HL-60/S4 treated with retinoic acid at 250 ng/mL for 4 days and 3 days (cell line): ENCODE measurements around the gene RPS15.

Experiments
- in situ Hi-C: fragments of 300-500 bp; cut with MboI; formaldehyde crosslinking; loops from 2 replicates; pipeline ENCODE4 v1.7.0; 2022; ENCODE audit warnings: low sequenced_read_pairs

RPS15 gene

DNA sequence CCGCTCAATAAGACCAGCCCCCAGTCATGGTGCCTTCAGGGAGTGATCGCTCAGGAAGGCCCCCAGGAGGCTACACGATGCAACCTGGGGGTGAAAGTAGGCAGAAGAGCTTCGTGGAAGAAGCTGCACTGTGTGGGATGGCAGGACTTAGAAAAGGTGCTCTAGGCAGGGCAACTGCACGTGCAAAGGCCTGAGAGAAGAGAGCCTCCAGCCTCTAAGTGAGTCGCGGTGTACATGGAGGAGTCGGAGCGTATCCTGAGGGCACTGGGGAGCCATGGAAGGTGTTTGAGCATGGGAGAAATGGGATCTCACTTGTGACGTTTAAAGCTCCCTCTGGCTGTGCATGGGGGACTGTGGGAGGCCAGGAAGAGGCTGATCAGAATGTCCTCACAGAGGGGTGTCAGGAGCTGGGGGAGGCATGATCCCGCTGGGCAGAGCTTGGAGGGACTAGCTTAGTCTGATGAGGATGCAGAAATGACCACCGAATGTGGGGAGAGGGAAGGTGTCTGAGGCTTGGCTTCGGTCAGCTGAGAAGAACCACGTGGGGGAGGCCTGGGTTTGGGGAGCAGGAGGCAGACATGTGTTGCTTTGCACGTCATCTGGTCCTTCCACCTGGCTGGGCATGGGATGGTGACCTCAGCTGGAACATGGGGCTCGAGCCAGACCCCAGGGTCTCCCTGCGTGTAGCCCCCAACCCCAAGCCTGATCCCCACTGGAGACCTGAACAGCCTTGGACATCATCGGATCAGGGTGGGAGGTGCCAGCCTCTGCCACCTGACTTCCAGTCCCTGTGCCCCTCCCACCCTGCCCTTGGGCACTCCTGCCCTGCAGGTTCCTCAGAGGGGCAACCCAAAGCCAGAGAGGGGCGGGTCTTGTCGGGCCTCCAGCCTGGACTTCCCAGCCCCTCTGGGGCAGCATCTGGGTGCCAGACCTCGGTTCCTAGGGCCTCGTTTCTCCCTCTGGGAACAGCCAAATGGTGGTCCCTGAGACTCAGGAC, 12.8 kb downstream of the RPS15 start:
- in situ Hi-C loops, result no loop called here

DNA sequence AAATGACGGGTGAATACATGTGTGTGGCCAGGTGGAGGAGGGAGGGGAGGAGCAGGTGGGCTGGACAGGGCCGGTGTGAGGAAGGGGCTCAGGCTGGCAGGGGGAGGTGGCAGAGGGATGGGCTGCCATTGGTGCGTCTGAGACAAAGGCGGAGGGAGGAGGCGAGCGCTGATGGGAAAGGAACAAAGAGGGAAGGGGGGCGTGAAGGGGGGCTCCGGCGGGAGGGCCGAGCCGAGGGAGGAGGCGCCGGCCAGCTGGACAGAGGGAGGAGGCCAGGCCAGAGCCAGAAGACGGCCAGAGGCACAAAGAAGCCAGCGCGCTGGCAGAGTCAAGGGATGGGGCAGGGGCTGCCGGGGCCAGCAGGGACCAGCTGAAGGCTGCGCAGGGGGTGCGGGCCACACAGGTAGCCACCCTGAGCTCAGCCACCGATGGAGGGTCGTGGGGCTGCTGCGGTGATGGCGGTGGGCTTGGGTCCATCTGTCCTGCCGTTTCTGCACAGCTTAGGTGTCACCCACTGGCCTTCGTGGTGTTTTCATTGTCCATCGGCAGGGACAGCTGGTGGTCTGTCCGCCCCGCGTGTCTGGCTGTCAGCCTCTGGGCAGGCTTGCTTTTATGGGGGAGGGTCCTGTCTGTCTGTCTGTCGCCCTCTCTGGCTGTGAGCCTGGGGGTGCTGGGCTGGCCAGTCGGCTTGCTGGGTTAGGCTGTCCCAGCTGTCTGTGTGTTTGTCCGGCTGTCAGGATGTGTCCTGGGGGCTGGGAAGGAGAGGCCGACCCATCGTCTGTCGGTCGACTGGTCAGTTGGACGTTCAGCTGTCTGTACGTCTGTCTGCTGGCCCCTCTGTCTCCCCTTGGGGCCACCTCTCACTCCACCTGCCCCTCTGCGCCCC, 14.0 kb downstream of the RPS15 start:
- in situ Hi-C loops, result no loop called here

DNA sequence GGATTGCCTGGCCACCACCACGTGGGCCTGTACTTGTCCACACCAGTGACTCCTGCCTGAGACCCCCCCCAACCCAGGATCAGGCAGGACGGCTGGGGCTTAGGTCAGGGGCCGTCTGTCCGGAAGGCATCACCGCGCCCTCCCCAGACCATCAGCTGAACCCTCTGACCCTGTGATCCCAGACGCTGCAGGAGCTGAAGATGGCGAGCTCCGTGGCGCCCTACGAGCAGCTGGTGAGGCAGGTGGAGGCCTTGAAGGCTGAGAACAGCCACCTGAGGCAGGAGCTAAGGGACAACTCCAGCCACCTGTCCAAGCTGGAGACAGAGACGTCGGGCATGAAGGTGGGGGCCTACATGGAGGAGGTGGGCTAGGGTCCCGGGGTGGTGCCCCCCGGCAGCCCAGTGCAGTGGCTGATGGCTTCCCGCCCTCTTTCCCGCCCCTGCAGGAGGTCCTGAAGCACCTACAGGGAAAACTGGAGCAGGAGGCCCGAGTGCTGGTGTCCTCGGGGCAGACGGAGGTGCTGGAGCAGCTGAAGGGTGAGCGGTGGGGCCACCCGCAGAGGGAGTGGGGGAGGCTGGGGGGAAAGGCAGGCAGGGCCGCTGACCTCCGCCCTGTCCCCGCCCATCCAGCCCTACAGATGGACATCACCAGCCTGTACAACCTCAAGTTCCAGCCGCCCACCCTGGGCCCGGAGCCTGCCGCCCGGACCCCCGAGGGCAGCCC, 14.8 kb downstream of the RPS15 start:
- in situ Hi-C loops, result no loop called here

DNA sequence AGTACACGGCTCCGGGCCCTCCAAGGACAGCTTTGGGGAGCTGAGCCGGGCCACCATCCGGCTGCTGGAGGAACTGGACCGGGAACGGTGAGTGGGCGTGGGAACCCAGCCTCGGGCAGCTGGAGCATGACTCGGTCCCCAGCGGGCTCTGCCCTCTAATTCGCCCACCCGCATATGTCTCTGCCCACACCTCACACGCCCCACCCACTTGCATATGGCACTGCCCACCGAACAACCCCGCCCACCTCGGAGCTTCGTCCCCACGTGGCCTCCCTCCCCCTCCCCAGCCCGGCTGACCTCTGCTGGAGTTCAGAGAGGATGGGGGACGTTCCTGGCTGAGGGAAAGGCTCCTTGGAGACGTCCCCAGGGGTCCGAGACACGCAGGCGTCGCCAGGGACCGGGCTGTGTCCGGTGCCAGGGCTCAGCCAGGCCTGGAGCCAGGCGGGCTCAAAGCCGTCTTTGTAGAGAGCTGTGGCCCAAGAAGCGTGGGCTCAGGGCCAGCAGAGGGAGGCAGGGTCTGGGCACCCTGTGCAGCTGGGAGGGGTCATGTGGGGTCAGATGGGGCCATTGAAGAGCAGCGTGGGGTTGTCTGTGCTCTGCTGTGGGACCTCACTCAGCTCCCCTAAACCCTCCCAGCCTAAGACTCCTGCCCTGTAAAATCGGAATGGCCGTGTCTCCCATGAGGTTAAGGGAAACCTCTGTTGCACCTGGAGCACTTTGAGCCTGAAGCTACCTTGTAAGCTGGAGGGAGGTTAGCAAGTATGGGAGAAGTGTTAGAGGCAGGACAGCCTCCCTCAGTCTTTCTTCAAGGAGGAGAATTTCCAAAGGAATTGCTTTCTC, 15.5 kb downstream of the RPS15 start:
- in situ Hi-C loops, result no loop called here

DNA sequence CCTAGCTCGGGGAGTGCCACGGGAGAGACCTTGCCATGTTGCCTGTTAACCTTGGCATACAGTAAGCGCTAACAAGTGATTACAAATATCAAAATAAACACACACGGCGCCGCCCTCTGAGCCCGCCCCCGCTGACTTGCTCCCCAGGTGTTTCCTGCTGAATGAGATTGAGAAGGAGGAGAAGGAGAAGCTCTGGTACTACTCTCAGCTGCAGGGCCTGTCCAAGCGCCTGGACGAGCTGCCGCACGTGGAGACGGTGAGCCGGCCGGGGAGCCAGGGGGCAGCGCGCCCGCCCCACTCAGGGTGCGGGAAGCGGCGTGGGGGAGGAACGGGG, 16.8 kb downstream of the RPS15 start:
- in situ Hi-C loops, result no loop called here

DNA sequence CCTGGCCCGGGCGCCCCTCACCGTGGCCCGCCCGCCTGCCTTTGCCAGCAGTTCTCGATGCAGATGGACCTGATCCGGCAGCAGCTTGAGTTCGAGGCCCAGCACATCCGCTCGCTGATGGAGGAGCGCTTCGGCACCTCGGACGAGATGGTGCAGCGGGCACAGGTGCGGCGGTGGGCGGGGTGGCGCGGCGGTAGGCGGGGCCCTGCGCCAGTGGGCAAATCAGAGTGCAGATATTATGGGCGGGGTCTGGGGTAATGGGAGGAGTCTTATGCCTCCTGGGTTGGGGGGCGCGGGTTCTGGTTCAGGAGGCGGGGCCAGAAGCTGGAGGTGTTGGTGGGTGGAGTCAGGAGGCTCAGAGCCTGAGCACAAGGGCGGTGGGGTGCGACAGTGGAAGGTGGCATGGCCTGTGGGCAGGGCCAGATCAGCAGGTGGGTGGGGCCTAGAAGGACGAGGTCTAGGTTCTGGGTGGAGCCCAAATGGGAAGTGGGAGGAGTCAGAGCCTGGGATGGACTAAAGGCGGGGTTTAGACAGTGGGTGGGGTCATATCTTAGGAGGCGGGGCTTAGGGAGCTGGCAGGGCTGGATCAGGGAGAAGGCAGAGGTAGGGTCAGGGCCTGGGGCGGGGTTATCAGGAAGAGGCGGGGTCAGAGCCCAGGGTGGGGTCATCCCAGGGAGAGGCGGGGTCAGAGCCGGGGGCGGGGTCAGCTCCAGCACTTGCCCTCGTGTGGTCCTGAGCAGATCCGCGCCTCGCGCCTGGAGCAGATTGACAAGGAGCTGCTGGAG, 17.3 kb downstream of the RPS15 start:
- in situ Hi-C loops, result no loop called here

DNA sequence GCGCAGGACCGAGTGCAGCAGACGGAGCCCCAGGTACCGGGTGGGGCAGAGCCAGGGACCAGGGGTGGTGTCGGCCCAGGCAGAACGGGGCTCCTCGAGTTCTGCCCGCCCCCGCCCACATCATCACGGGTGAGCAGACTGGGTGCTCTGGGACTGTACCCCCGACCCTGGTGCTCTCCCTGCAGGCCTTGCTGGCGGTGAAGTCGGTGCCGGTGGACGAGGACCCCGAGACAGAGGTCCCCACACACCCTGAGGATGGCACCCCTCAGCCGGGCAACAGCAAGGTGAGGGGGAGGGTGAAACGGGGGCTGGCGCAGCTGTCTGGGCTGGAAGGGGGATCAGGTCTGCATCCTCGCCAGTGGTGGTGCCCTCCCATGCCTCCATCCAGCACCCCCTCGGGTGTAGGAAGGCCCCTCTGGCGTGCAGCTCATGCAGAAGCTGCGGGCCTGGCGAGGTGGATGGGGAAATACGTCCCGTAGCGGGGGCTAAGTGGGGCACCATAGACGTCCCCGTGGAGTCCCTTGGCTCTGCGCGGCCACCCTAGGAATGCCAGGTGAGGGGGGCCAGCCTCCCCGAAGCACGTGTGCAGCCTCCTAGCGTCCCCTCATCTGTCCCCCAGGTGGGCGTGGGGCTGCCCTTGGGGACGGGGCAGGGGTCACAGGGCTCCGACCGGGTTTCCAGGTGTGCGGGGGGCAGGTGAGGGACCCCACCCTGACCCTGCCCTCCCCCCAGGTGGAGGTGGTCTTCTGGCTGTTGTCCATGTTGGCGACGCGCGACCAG, 18.1 kb downstream of the RPS15 start:
- in situ Hi-C loops, result no loop called here

DNA sequence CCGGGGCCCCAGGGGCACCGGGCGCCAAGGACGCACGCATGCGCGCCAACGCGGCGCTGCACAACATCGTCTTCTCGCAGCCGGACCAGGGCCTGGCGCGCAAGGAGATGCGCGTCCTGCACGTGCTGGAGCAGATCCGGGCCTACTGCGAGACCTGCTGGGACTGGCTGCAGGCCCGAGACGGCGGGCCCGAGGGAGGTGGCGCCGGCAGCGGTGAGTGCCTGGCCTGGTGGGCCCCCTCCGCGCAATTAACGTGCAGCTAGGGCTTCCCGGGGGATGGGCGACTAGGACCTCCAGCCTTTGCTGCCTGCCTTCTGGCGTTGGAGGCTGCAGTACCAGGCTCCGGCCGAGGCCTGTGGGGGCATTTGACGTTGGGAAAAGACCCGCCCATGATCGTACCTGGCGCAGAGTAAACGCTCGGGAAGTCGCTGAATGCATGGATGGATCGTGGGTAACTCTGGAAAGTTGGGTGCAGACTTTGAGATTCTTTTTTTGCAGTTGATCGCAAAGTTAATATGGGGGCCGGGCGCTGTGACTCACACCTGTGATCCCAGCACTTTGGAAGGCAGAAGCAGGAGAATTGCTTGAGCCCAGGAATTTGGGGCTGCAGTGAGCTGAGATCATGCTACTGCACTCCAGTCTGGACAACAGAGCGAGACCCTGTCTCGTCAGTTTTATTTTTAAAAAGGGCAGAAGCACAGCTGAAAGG, 19.0 kb downstream of the RPS15 start:
- in situ Hi-C loops, result no loop called here

DNA sequence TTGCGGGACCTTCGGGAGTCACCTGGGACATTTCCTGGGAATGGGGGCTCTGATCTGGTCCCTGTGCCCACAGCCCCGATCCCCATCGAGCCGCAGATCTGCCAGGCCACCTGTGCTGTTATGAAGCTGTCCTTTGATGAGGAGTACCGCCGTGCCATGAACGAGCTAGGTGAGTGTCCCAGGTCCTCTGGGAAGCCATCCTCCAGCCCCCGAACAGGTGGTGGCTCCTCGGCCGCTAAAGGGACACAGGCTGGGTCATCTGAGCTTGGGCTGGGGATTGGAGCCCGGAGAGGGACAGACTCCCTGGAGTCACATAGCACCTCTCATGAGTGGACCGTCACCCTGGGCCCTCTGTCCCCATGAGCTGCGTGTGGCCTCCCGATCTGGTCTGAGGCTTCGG, 19.7 kb downstream of the RPS15 start:
- in situ Hi-C loops, result no loop called here

DNA sequence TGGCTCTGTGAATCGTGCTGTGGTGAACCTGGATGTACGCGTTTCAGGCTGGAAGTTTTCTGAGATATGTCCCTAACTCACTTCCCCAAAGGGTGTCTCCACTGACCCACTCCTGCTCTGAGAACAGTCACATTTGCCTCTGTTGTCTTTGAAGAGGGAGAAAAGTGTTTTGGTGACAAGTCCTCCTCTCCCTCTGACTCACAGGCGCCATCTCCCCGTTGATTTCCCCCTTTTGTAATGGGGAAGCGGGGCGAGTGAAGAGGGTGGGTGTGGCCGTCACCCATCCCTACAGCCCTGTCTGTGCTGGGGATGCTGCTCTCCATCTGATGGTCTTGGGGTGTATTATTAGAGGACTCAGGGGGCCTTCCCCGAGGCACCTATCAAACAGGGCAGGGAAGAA, 21.3 kb downstream of the RPS15 start:
- in situ Hi-C loops, result no loop called here

DNA sequence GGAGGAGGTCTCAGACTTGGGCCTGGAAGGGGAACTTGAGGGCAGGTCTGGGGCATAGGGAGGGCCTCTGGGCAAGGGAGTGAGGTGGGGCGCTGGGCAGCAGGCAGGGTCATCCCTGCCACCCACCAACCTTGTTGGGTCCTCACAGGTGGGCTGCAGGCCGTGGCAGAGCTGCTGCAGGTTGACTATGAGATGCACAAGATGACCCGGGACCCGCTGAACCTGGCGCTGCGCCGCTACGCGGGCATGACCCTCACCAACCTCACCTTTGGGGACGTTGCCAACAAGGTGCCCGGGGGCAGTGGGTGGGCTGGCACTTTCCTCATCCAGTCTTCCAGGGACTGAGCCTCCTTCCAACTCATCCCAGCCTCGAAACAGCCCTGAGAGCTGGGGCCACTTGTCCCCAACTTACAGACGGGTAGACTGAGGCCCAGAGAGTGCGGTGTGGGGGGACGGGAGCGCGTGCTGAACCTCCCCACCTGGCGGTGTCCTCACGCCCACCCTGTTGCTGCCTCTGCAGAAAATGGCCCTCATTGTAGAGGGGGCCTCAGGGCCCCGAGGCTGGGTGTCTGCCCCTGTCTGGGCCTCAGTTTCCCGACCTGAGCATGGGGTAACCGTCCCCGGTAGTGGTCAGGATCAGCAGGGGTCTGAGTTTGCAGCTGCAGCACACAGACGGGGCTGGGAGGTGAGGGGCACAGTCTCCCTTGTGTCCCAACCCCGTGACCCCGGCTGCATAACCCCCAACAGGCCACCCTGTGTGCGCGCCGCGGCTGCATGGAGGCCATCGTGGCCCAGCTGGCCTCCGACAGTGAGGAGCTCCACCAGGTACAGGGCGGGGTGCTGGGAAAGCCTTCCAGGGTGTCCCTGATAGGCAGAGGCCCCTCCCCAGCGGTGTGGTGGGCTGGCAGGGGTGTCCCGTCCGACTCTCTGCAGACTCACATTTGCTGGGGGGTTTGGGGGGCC, 22.1 kb downstream of the RPS15 start:
- in situ Hi-C loops, result no loop called here

DNA sequence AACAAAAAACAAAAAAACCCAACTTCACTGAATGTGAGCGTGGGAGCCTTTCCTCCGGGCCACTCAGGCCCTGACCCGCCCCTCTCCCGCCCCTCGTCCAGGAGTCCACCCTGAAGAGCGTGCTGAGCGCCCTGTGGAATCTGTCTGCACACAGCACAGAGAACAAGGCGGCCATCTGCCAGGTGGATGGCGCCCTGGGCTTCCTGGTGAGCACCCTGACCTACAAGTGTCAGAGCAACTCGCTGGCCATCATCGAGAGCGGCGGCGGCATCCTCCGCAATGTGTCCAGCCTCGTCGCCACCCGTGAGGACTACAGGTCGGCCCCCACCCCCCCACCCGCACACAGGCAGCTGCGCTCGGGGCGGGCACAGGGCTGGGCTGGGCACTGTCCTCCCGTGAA, 23.7 kb downstream of the RPS15 start:
- in situ Hi-C loops, result no loop called here

DNA sequence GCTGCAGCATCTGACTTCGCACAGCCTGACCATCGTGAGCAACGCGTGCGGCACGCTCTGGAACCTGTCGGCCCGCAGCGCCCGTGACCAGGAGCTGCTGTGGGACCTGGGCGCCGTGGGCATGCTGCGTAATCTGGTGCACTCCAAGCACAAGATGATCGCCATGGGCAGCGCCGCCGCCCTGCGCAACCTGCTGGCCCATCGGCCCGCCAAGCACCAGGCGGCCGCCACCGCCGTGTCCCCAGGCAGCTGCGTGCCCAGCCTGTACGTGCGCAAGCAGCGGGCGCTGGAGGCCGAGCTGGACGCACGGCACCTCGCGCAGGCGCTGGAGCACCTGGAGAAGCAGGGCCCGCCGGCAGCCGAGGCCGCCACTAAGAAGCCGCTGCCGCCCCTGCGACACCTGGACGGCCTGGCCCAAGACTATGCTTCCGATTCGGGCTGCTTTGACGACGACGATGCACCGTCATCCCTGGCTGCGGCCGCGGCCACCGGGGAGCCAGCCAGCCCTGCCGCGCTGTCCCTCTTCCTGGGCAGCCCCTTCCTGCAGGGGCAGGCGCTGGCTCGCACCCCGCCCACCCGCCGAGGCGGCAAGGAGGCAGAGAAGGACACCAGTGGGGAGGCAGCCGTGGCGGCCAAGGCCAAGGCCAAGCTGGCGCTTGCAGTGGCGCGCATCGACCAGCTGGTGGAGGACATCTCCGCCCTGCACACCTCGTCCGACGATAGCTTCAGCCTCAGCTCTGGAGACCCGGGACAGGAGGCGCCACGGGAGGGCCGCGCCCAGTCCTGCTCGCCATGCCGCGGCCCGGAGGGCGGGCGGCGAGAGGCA, 27.2 kb downstream of the RPS15 start:
- in situ Hi-C loops, result no loop called here

DNA sequence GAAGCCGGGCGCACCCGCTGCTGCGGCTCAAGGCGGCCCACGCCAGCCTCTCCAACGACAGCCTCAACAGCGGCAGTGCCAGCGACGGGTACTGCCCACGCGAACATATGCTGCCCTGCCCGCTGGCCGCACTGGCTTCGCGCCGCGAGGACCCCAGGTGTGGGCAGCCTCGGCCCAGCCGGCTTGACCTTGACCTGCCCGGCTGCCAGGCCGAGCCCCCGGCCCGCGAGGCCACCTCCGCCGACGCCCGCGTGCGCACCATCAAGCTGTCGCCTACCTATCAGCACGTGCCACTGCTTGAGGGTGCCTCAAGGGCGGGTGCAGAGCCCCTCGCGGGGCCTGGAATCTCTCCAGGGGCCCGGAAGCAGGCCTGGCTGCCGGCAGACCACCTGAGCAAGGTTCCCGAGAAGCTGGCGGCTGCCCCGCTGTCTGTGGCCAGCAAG, 27.8 kb downstream of the RPS15 start:
- in situ Hi-C loops, result no loop called here

DNA sequence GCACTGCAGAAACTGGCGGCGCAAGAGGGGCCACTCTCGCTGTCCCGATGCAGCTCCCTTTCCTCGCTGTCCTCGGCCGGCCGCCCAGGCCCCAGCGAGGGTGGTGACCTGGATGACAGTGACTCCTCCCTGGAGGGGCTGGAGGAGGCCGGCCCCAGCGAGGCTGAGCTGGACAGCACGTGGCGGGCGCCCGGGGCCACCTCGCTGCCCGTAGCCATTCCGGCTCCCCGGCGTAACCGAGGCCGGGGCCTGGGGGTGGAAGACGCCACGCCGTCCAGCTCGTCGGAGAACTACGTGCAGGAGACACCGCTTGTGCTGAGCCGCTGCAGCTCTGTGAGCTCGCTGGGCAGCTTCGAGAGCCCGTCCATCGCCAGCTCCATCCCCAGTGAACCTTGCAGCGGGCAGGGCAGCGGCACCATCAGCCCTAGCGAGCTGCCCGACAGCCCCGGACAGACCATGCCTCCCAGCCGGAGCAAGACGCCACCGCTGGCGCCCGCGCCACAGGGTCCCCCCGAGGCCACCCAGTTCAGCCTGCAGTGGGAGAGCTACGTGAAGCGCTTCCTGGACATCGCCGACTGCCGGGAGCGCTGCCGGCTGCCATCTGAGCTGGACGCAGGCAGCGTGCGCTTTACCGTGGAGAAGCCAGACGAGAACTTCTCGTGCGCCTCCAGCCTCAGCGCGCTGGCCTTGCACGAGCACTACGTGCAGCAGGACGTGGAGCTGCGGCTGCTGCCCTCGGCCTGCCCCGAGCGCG, 28.4 kb downstream of the RPS15 start:
- in situ Hi-C loops, result no loop called here

DNA sequence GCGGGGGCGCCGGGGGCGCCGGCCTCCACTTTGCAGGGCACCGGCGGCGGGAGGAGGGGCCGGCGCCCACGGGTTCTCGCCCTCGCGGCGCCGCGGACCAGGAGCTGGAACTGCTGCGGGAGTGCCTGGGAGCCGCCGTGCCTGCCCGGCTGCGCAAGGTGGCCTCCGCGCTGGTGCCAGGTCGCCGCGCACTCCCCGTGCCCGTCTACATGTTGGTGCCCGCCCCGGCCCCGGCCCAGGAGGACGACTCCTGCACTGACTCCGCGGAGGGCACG, 29.0 kb downstream of the RPS15 start:
- in situ Hi-C loops, result no loop called here
